Activated T-helper 1 cell treated with anti-CD3 and anti-CD28 coated beads, Interleukin-2, amount 50 U/mL, for 16 hours (primary cell): Measurements from ENCODE around the gene PARVB.

ENCODE experiments used
- DNase-seq, 2 donors: peaks; one replicate each; pipeline ENCODE4 v3.0.0-alpha.2; 2020; ENCODE audit warnings: low read depth in 1 of 2, low spot score in 1 of 2

Gene PARVB

DNA sequence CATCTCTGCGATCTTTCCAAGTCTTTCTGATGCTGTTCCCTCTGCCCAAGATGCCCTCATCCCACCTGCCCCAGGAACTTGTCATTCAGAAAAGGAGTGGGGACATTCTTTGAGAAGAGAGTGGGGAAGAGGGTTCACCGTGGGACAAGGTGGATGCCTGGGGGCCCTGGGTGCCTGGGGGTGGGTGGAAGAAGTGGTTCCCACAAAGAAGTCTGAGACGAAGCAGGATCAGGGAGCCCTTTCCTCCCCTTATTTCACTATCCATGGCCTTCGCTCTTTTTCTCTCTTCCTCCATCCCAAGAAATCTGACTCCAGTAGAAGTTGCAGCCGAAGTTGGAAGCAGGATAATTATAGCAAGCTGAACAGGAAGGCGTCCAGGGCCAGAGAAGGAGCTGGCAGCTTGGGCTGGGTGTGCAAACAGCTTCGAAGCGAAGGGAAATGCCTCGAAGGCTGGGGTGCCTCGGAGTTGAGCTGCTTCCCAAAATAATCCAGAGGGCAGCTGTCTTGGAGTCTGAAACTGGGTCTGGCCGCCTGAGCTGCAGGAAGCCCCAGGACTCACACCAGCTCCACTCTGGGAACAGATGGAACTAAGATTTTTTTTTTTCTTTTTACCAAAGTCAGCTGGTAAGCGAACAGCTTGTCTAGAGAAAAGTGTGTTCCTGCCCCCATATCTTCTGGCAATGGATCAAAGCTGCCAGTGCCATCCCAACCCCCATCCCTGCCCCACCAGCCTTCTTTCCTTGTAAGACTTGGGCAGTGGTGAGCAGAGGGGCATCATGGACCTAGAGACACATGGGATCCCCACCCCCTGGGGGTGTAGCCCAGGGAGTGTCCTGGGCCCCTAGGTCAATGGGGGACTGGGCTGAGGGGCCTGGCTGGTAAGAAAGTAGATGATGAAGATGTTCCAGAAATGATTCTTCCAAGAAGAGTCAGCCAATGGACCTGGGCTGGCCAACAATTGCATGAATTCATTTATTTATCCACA is 188.1 kb downstream of the PARVB start:
- DNase-seq, result no peak

DNA sequence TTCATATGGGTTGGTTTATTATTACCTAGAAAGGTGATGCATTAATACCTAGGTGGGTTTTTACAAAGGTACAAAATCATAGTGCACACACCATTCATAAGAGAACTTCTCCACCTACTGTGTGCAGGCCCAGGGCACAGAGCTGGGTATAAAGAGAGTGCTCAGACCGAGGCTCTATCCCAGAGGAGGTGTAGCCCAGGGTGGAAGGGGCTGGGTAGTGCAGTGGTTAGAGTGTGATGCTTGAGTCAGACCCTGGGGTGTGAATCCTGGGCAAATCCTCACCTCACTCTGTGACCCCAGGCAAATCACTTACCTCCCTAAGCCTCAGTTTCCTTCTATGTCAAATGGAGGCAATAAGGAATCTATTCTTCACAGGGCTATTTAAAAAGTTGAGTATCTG is 188.8 kb downstream of the PARVB start:
- DNase-seq, result no peak

DNA sequence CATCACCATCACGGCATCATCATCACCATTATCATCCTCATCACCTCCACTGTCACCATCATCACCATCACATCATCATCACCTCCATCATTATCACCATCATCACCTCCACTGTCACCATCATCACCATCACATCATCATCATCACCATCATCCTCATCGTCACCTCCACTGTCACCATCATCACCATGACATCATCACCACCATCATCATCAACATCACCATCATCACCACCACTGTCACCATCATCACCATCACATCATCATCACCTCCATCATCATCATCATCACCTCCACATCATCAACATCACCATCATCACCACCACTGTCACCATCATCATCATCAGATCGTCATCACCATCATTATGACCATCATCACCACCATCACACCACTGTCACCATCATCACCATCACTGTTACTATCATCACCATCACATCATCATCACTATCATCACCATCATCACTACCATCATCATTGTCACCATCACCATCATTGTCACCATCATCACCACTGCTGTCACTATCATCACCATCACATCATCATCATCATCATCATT is 189.5 kb downstream of the PARVB start:
- DNase-seq, result no peak

DNA sequence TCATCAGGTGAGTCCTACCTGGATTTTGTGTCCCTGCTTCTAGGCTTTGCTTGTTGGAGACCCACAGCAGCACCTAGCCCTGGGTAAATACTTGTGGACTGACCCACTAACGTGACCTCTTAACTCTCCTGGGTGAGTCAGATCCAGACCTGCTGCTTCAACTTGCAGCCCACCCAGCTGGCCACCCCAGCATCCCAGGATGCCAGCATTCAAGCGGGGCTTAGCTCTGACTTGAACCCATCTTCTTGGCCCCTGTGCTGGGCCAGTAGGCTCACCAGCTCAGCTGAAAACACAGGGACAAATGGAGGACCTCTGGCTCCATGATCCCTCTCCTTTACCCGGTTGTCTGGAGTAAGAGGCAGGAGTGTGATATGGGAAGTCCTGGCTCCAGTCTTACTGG is 190.1 kb downstream of the PARVB start:
- DNase-seq, result no peak

DNA sequence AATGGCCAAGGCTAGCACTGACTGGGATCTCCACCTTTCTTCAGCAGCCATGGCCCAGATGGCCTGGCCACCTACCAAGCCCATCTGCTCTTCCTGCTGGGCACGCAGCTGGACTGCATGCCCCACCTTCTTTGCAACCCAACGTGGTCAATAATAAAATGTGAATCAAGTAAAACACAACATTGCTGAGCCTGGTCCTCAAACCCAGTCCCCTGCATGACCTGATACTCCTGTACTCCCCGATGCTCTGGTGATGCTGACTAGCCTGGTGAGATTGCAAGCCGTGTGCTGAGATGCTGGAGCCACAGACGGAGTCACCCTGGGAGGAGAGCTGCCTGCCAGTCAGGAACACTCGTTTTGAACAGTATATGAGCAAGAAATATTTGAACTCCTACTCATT is 190.7 kb downstream of the PARVB start:
- DNase-seq, result no peak

DNA sequence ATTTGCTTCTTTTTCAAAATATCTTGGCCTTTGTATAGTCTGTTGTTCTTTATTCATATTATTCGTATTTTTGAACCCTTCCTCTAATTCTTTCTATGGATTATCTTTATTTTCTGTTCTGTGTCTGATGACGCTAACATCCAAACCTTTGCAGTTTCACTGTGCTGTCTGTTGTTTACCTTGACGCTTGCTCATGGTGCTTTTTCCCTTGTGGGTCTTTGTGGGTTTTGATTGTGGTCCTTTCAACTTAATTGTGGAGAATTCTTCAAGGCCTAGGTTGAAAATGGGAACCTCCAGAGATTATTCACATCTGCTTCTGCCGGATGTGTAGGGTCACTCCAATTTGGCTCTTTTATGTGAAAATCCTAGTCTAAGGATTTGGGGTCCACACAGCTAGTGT is 191.2 kb downstream of the PARVB start:
- DNase-seq, result no peak

DNA sequence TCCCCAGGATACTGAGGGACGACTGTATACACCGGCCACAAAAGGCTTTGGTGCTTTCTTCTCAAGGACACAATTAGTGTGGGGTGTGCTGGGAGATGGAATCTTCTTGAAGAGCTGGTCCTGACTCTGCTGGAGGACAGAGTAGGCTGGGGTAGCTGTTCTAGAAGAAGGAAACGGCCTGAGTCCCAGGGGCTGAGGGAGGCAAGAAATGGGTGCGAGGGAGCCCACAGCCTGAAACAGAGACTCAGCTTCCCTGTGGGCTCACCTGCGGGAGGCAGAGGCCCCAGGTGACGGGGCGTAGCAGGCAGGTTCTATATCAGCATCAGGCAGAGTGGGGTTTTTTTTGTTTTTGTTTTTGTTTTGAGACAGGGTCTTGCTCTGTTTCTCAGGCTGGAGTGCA is 193.2 kb downstream of the PARVB start:
- DNase-seq, result no peak

DNA sequence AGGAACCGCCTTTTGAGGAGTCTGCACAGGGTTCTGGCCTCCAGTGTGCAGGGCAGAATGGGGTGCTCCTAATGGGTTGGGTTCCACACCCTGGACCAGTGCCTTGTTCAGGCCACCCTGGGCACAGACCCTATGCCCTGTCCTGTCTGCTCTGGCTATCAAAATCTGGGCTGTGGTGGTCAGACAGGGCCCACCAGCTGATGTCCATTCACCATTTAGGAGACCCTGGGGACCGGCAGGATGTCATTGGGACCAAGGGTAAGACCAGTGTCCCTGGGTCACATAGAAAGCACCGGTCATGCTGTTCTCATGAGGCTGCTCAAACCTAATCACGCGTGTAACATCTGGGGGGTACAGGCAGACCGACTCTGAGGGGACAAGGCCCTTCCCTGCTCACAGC is 194.0 kb downstream of the PARVB start:
- DNase-seq, result no peak

DNA sequence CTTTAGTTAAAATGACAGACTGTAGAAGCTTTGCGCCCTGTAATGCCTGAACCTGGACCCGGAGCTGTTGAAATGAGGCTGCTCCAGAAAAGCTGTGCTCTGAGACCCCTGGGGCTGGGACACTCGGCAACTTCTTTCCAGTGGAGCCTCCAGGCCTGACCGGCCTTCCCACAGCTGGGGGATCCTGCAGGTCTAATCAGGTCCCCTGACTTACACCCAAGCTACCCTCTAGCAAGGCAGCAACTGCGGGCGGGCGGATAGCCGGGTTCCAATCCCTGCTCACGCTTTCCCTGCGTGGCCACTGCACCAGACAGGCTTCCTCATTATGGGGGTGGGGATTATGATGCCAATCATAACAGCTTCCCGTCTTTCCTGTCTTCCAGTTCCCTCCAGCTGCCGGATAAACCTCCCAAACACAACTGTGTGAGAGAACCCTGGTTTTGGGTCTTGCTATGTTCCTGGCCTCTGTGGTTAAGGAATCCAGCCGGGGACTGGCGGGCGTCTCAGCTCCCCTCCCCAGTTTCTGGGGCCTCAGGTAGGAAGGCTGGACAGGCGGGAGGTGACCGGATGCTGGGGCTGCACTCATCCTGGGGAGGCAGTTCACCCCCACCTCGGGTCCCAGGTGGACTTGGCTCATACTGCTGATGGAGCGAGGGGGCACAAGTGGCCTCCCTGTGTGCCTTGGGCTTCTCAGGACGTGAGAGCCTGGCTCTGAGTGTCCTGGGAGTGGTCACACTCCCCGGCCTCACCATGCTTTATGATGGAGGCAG is 195.2 kb downstream of the PARVB start:
- DNase-seq, result no peak

DNA sequence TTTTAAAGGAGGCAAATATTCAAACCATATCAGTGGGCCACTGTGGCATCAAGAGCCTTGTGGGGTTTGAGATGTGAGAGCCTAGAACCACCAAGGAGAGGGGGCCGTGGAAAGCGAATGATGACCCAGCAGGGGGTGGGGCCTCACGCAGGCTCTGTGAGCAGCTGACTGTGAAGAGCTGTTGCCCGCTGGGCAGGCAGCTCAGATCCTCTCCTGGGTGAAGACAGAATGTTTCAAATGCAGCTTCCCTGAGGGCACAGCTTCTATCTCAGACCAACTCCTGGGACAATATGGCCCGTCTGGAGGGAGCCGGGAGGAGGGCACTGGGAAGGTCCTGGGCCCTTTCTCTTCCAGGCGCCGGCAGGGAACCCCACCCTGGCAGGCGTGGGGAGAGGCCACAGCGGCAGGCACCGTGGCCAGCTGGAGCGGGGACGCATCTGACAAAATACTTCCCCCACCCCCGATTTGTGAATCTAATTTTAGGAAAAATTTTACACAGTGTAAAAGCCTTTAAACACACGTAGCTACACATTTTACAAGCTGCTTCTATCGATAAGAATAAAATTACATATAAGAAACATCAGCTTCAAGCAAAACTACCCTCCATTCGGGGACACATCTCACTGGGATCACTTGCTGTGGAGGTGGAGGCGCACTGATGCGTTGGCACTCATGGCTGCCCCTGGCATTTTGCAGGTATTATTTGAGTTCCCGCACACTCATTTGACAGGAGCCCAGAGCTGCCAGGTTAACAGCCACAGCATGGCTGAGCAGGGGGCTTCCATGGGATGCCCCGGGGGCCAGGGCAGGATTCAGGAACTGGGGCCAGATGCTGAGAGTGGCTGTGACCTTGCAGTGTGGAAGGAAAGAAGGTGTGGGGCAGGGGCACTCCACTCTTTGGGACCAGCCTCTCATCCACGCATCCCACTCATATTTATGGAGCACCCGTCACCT is 196.9 kb downstream of the PARVB start:
- no peak for DNase-seq

DNA sequence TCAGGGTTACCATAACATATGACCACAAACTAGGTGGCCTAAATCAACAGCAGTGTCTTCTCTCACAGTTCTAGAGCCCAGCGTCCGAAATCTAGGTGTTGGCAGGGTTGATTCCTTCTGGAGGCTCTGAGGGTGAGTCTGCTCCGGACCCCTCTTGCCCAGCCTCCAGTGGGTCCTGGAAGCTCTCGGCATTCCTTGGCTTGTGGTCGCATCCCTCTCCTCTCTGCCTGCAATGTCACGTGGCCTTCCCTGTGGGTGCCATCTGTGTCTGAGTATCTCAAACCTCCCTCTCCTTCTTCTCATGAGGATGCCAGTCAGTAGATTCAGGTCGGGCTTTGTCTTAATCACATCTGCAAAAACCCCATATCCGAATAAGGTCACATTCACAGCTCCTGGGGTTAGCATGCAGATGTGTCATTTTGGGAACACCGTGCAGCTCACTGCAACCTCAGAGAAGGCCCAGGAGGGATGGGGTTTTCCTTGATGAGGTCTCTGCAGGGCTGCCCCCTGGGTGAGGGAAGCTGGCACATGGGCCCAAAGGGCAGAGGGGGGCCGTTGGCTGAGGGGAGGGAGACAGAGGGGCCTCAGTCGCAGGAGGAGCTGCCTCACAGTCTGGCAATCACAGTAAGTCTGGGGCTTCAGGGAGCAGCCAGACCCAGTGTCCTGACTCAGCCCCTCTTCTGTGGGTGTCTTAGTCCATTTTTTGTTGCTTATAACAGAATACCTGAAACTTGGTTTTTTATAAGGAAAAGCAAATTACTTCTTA is 197.8 kb downstream of the PARVB start:
- no peak for DNase-seq
